HG02610 (cell line): Measurements from ENCODE around the gene MACROD2.

Source experiments
- ATAC-seq: cut with Tn5 transposase; IDR thresholded peaks from one replicate; pipeline ENCODE4 v1.9.1; 2021; ENCODE audit warnings: mild to moderate bottlenecking, moderate library complexity; ENCODE audit not compliant: unreplicated experiment

MACROD2 gene

DNA sequence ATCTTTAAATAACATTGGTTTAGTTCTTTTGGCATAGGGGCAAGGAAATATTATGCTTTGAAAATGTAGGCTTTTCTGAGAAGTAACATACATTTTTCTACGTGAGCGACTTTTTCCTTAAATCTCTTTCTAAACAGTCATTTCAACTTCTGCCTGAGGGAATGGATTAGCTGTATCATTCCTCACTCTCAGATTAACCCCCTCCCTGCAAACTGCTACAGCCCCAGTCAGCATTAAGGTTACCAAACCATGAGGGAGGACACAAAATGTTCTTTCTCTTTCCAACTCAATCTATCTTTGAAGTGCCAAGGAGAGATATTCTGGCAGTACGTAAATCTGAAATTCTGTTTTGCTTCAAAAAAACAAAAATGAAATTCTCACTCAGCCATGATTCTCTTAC lies 573.4 kb downstream of the MACROD2 start:
- ATAC-seq, result no peak

DNA sequence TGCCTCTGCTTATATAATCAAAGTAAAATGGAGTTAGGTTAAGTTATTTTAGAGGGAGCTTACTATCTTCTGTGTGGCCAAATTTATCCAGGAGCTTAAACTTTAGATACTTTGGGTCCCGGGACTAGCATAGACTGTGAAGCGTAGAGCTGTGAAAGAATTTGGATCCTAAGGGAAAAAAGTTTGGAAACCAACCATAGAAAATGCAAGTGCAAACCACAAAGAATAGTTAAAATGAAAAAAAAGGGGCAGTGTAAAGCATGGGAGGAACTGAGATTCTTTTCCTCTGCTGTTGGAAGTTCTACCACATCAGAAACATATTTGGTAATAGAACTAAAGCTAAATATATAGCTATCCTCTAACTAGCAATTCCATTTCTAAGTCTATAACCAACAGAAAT lies 574.3 kb downstream of the MACROD2 start:
- ATAC-seq, result no peak

DNA sequence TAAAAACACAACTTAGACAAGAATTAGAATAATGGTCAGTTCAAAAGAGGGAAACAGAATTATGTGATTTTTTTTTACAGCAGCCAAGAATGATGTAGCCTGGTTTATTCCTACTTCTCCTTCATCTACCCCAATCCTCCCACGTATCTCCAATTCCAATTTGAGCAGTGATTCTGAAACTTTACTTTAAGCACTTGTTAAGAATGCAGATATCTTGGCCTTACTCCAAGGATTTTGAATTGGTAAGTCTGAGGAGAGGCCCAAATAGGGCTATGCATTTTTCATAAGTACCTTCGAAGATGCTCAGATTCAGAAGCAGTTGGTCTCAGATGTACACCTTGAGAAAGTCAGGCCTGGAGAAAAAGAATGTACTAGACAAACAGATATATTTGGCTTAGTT lies 575.5 kb downstream of the MACROD2 start:
- no peak for ATAC-seq

DNA sequence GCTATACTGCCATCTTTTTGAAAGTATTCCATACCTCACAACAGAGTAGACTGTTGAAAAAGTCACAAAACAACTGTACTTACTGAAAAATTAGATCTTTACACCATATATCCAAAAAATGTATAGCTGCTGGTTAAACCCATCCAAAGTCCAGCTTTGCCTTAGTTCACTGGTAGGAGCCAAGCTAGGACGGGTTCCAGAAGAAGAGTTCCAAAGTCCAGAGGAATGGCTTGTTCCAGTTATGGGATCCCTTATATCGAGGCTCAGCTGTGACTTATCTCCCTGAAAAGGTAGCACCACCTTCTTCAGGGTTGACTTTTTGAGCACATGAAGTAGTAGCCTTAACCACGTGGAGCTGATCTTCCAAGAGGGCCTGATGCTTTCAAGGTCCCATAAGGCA lies 578.4 kb downstream of the MACROD2 start:
- ATAC-seq, result no peak

DNA sequence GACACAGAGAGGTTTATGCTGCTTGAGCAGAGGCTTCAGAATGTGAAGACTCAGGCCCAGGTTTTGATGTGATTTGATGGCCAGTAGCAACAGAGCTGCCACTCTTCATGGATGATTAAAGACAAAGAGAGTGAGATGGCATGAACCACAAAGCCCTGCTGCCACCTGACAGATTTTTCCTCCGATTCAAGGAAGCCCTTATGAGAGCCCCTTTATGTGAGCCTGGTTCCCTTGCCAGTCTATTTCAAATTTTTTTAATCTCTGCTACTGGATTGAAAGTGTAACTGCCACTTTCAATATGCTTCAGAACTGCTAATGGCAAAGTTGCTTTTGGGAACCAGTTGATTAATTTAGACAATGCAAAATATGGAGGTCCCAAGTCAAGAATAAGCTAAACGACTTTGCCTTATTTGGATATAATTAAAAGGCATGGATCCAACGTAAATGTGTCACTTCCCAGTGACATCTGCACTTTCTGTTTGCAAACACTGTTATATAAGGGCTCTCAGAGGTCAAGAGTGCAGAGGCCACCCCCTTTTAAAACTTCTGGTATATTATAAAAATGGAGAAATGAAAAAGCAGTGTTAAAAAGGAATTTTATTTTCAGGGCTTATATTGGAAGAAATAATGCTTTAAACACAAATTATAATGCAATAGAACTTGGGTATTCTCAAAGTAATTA lies 581.0 kb downstream of the MACROD2 start:
- ATAC-seq, result no peak

DNA sequence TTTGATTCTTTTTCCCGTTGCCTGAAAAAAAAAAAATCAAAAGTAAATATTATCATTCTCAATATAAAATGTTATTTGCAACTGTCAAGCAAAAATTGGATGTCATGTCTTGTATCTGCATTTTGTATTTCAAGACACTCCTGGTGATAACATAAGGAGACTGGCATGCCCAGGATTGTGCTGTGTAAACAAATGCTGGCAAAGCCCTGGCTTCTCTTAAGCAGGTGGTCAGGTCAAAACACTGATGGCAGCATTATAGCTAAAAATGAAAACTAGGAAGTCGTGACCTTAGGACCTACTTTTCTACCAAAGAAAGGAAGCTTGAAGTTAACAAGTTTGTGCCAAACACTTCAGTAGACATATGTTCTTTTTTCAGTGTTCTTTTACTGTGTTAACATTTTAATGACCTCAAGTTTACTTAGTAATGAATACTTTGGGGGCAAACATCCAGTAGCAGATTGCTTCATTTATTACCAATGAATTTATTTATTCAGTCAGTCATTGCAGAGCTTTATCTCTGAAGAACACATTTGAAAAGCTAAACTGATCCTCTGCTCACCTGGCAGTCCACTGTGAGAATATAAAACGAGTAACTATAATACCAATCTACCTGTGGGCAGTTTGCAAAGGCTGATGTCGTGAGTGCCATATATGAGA lies 585.2 kb downstream of the MACROD2 start:
- no peak for ATAC-seq

DNA sequence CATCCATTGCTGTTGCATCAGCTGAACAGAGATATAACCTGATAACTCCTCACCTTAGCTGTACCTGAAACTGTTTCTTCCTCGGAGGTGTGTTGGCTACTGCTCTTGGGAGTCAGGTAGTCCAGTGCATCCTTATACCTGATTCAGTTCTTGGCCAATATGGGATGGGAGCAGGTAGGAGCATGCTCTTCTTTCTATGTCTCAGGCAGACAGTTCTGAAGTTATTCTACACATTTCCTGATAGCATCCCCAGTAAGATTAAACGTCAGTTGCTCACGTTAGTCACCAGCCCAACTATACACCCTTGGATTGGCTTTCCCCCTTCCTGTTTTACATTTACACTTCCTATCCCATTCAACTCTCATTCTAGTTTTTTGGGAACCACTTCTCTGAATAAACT lies 586.4 kb downstream of the MACROD2 start:
- no peak for ATAC-seq

DNA sequence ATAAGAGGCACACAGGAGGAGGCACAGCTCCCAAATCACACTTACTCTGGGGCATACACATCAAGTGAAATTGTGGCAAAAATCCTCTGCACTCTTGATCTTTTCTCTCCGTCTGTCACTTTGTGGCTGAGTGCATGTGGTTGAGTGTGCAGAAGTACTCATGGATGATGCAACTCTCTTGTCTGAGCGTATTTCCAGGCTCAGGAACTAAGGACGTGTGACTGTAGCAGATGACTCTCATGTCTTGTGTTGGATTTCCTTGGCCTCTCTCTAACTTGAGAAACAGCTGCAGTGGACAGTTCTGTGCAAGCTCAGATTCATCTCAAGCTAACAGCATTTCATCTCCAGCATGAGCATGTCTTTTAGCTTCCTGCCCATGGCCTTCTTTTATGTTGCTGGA lies 587.5 kb downstream of the MACROD2 start:
- no peak for ATAC-seq

DNA sequence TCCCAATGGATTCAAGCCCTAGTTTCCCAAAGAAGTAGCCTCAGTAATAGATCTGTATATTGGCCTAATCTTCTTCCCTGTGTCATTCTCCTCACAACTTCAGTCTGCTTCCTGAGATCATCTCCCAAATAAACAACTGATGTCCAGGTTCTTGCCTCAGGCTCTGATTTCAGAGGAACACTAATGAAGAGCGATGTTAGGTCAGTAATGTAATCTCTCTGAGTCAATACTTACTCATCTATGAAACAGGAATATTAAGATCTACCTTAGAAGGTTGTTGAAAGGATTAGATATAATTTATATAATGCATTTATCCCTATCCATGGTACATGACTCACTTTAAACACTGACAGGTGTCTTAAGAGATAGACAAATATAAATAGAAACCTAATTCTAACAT lies 588.1 kb downstream of the MACROD2 start:
- ATAC-seq, result no peak

DNA sequence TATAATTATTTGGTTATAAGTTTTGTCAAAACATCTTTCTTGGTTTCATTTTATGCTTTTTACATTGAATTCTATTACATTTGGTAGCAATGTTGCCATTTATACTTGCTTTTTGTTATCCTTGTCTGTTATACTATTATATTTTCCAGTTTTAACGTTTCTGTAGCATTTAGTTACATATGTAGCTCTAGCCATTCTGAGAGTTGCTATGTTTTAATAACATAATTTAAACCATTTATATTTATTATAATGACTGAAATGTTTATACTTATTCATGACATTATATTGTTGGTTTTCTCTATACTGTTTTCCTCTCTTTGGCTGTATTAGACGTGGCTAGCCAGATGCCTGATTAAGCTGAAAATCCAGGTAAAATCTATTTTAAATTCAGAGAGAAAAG lies 594.1 kb downstream of the MACROD2 start:
- no peak for ATAC-seq

DNA sequence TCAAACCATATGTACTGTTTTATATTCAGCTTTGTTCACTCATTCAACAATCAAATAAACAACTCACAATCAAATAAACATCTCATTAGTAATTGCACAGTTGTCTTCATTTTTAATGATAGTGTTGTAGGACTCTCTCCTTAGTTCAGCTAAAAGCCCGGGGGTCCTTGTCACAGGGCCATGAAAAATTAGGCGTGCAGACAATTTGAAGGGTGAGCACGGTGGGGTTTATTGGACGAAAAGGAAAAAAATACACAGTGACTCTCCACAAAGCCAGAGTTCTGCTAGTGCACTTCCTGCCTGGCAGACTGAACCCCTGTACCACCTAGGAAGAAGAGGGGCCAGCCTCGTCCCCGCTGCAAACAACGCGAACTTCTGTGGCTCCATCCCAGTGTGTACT lies 599.7 kb downstream of the MACROD2 start:
- ATAC-seq, result no peak

DNA sequence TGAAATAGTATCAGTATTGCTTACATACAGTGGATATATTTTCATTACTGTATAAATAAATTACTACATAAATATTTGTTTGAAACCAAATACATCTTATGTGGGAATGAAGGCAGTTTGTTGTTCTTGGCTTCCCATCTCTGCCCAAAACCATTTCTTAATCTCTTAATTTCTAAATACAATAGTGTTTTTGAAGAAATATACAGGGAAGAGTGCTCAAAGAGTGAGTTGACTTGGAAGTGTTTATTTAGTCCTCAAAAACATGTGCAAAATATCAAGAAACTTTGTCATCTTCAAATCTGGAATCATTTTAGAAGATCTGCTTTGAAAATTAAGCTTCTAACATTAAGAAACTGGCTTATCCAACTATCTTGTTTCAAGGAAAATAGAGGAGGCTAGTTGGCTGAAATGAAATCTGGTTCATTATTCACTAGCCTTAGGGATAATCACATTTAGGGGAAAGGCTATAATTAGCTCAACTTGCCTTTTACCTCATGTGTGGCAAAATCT lies 601.9 kb downstream of the MACROD2 start:
- ATAC-seq, result no peak

DNA sequence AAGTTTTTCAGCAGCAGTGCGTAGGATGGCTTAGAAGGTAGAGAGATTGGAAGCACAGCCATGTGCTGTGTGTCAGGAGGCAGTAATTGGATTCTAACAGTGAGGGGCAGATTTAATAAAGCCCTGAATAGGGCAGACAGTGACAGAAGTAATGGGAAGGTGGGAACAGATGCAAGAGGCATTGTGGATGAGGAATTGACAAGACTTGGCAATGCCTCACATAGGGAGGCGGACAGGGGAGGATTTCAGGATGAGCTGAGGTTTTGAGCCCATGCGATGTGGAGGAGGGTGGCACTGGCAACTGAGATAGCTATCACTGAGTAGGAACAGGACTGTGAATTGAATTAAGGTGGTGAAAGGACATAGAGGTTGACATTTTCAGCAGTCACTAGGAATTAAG lies 604.3 kb downstream of the MACROD2 start:
- no peak for ATAC-seq

DNA sequence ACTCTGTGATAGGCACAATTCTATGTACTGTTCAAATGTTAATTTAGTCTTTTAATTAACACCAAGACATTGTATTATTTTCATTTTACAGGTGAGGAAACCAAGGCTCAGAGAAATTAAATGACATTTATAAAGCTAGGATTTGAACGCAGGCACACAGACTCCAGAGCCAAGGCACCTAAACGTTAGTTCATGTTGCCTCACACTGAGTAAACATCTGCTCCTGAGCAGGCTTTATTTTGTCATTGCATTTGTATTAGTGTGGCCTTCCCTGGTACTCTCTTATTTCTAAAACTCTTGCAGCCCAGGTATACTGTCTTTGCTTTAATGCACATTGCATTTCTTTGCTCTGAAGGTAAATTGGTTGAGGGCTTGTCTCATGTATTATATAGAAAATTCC lies 605.2 kb downstream of the MACROD2 start:
- no peak for ATAC-seq

DNA sequence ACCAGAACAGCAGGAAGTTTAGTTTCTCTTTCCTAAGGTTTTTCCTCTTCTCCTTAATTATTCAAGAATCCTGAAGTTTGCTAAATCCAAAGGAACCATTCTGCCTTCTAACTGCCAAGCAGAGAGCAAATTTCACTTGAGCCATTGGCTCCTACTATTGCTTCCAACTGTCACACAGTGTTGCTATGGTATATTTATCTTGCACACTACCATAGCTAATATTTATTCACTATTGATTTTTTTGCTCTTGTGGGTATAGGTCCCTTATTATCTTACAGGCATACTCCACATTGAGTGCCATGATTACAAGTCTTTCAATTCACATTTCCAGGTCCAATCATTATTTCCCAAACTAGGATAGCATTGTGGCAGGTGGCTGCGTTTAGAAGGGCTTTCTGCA lies 608.8 kb downstream of the MACROD2 start:
- no peak for ATAC-seq

DNA sequence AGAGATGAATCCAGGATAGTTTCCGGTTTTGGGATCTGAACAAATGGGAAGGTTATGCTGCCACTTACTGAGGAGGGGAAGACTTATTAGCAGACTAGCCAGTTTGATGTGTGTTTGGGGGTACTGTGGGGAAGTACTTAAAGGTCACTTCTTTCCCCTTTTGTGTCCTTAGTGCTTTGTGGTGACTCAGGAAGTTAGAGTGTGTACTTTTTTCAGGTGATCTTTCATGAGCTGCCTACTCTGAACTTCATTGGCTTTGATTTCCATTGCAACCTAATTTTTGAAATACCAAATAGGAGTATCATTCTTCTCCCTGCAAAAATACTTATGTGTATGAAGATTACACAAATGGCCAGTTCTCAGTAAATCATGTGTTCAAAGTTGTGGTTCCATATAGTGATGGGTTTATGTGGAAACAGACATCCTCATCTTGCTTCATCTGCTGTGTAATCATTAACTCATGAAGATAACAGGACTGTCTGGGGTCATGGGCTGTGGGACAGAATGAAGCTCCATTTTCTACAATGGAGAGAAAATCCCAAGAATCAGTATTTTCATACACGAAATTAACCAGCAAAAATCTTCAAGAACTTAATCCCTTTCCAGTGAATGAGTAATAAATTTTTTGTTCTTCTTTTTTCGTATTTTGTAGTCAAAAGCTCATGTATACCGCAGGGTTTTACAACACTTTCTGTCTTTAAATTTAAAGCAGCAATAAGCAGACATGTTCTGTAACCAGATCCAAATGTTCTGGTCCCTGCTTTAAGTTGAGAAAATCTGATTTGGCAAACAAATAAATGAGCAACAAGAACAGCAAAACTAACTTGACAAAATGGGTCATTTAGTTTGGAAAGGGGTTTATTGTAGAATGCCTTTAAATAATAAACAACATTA lies 614.3 kb downstream of the MACROD2 start:
- no peak for ATAC-seq

DNA sequence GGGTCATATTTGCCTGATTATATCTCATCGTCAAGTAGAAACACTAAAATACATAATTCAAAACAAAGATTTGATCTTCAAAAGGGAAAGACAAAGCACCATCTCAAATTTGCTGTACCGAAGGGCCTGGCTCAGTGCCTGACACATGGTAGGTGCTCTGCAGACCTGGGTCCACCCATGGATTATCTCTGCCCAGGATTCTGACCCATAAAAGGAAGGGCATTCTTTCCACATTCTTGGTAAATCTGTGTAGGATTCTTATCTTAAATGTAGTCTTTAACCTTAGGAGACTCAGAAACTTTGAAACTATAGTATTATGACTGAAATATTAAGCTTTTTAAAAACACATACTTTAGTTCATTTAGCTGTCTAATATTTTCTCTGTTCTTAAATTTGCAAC lies 616.2 kb downstream of the MACROD2 start:
- ATAC-seq, result no peak

DNA sequence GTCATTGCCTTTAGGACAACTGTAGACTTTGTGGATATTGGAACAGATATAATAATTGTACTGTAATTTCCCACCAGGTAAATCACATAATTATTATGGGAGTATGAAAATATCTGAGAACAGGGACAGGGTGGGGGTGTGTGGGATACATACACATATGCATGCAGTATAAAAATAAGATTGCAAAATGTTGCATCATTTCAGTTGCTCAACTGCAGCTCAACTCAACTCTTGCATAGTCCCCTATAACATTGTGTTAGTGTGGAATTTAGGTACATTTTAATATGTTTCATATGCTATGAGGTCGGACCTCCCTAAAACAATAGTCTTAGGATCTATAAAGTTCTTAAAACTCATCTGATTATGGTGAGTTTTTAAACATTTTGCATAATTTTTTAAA lies 617.1 kb downstream of the MACROD2 start:
- ATAC-seq, result no peak

DNA sequence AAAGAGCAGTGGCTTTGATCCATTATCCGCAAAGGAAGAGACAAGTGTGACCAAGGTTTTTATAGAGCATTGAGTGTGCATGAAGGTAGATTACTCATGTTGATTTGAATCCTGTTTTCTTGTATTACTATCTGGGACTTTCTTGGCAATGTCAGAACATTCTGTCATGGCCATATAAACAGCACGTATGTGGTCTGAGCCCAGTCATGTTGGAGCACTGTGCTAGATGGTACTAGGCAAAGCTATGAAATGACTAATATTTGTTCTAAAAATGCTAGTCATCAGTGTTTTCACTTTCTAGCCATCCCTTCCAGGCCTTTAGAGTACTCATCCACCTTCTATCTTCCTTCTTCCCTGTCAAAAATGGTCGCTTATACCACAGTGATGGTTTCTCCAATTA lies 620.7 kb downstream of the MACROD2 start:
- ATAC-seq, result no peak

DNA sequence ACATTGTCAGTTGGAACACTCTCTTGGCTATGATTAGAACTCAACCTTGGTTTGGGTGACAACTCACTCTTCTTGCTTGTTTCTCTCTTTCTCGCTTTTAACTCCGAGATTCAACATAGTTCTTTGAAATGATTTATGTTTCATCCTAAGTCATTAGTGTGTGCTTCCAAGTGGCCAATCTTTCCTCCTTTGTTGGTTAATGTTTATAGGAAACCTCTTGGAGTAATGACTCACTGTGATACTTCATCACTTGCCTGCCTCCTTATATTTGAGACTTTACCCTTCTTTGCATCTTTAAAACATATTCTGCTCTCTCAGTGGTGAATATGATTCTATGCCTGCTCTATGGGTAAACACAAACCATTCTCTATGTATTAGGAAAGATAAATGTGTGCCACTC lies 621.8 kb downstream of the MACROD2 start:
- ATAC-seq, result no peak

DNA sequence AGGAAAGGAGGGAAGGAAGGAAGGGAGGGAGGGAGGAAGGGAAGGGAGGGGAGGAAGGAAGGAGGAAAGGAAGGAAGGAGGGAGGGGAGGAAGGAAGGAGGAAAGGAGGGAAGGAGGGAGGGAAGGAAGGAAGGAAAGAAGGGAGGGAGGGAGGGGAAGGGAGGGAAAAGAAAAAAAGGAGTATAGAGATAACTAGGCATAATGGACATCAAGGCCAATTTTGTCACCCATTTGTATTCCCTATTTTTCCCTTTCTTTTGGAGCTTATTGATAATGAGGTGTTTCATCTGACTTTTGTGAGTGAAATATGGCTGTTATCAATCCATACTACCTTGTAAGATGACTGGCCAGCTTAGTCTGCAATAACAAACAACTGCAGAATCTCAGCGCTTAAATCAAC lies 624.1 kb downstream of the MACROD2 start:
- no peak for ATAC-seq

DNA sequence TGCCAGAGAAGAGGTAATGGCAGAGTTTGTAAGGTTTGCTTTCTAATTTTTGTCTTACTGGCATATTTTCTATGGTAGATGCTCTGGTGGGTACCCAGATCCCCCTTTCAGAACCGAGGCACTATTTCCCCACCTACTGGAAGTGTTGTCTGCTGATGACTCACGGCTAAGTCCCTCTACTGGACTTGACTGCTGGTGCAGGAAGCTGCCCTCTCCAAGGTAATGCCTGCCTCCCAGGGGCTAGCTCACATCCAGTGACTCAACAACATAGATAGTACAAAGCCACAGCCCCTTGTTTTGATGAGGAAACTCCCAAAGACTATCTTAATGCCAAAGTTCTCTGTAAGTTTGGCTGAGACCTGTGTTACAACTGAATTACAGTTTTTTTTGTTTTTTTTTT lies 627.5 kb downstream of the MACROD2 start:
- no peak for ATAC-seq
